Liver (tissue), 9 donors: ENCODE measurements around the gene CHADL. TPM values are rescaled to one million over a fixed set of nuclear protein-coding genes. Genes with fewer than 3 reads are reported as not detected.

Source experiments
- DNase-seq: peaks from one replicate; pipeline ENCODE4 v3.0.0-alpha.2; 2017; ENCODE audit warnings: low spot score
- H3K27ac ChIP-seq, 2 donors: one replicate each; pipeline ENCODE4 v1.7.0; 2013; ENCODE audit warnings: inconsistent platforms in 2 of 2, low read length in 2 of 2, control low read depth in 1 of 2, low read depth in 1 of 2, mild to moderate bottlenecking in 1 of 2
- H3K27me3 ChIP-seq, 4 donors: one replicate each; pipeline versions ENCODE4 v1.6.1 to v1.7.0; 2013; ENCODE audit warnings: low read length in 3 of 4, inconsistent platforms in 1 of 4, mild to moderate bottlenecking in 1 of 4, moderate library complexity in 1 of 4; ENCODE audit not compliant: control insufficient read depth in 4 of 4, insufficient read depth in 4 of 4
- H3K36me3 ChIP-seq, 4 donors: one replicate each; pipeline versions ENCODE4 v1.6.1 to v1.7.0; 2013; ENCODE audit warnings: low read length in 3 of 4, mild to moderate bottlenecking in 3 of 4, low read depth in 1 of 4, moderate library complexity in 1 of 4; ENCODE audit not compliant: control insufficient read depth in 4 of 4, insufficient read depth in 3 of 4
- H3K4me1 ChIP-seq, 4 donors: one replicate each; pipeline versions ENCODE4 v1.6.1 to v1.7.0; 2013; ENCODE audit warnings: low read length in 3 of 4, mild to moderate bottlenecking in 3 of 4, moderate library complexity in 1 of 4; ENCODE audit not compliant: control insufficient read depth in 4 of 4, insufficient read depth in 4 of 4
- H3K4me3 ChIP-seq, 3 donors: one replicate each; pipeline versions ENCODE4 v1.6.1 to v1.7.0; 2013; ENCODE audit warnings: low read length in 3 of 3, control low read depth in 1 of 3, low read depth in 1 of 3, mild to moderate bottlenecking in 1 of 3
- H3K9ac ChIP-seq, 2 donors: one replicate each; pipeline ENCODE4 v1.7.0; 2013; ENCODE audit warnings: low read length in 2 of 2, mild to moderate bottlenecking in 2 of 2, moderate library complexity in 2 of 2, control low read depth in 1 of 2, low read depth in 1 of 2
- H3K9me3 ChIP-seq, 4 donors: one replicate each; pipeline versions ENCODE4 v1.6.1 to v1.7.0; 2013; ENCODE audit warnings: low read length in 3 of 4; ENCODE audit not compliant: control insufficient read depth in 4 of 4
- ATF3 ChIP-seq: IDR thresholded peaks from 2 replicates; pipeline ENCODE4 v1.6.1; 2016; ENCODE audit warnings: antibody characterized with exemption
- CTCF ChIP-seq: fragments of 150-350 bp; IDR thresholded peaks from 2 replicates; pipeline ENCODE4 v1.5.1; 2017; ENCODE audit warnings: improper control_type of control experiment, low read depth, low read length; ENCODE audit not compliant: missing input control
- EGR1 ChIP-seq, 2 donors: IDR thresholded peaks; 2 replicates each; pipeline ENCODE4 v1.6.1; 2016 to 2018; ENCODE audit warnings: antibody characterized with exemption in 2 of 2, low read depth in 2 of 2
- FOXA1 ChIP-seq: IDR thresholded peaks from 2 replicates; pipeline ENCODE4 v1.6.1; 2016; ENCODE audit warnings: antibody characterized with exemption
- FOXA2 ChIP-seq: IDR thresholded peaks from 2 replicates; pipeline ENCODE4 v1.6.1; 2016; ENCODE audit warnings: antibody characterized with exemption
- GABPA ChIP-seq, 2 donors: IDR thresholded peaks in 1 of 2; conservative IDR thresholded peaks in 1 of 2; 2 replicates each; pipeline ENCODE4 v1.6.1; 2016; ENCODE audit warnings: antibody characterized with exemption in 2 of 2, mild to moderate bottlenecking in 1 of 2, moderate library complexity in 1 of 2
- HNF4G ChIP-seq: IDR thresholded peaks from 2 replicates; pipeline ENCODE4 v1.6.1; 2016; ENCODE audit warnings: antibody characterized with exemption
- JUND ChIP-seq, 2 donors: IDR thresholded peaks; 2 replicates each; pipeline ENCODE4 v1.6.1; 2016; ENCODE audit warnings: antibody characterized with exemption in 2 of 2
- MAX ChIP-seq: IDR thresholded peaks from 2 replicates; pipeline ENCODE4 v1.6.1; 2016; ENCODE audit warnings: antibody characterized with exemption
- NR2F2 ChIP-seq: IDR thresholded peaks from 2 replicates; pipeline ENCODE4 v1.6.1; 2016; ENCODE audit warnings: antibody characterized with exemption
- REST ChIP-seq: IDR thresholded peaks from 2 replicates; pipeline ENCODE4 v1.6.1; 2016; ENCODE audit warnings: antibody characterized with exemption, mild to moderate bottlenecking
- TAF1 ChIP-seq: conservative IDR thresholded peaks from 2 replicates; pipeline ENCODE4 v1.6.1; 2016; ENCODE audit warnings: antibody characterized with exemption, mild to moderate bottlenecking
- YY1 ChIP-seq: IDR thresholded peaks from 2 replicates; pipeline ENCODE4 v1.6.1; 2016; ENCODE audit warnings: antibody characterized with exemption, mild to moderate bottlenecking
- ZBTB33 ChIP-seq: IDR thresholded peaks from 2 replicates; pipeline ENCODE4 v1.6.1; 2016; ENCODE audit warnings: antibody characterized with exemption
- WGBS: extraction: QIAGEN DNeasy Blood & Tissue Kit; methylation state at CpG from one replicate; pipeline ENCODE4 v1.1.7; 2013; 5-methylcytosine and 5-hydroxymethylcytosine counted together
- polyA plus RNA-seq, 2 donors: library from polyadenylated mRNA; stranded (reverse) in 1 of 2; unstranded in 1 of 2; fragments of 200-250 nt in 1 of 2; fragments of >200 nt in 1 of 2; fragmentation: Nextera tagmentation in 1 of 2; extraction: Ambion mirVana in 1 of 2; gene quantifications; one replicate each; pipeline versions ENCODE4 v1.2.1 to v1.2.3, GENCODE V29; 2013 to 2015
- total RNA-seq, 2 donors: library from RNA; depleted of rRNA; stranded (reverse); fragments of >200 nt; gene quantifications; one replicate each; pipeline ENCODE4 v1.2.3, GENCODE V29; 2014
- donor health status: healthy.
- donor health status: healthy.
- donor health status: healthy.
- donor health status: healthy.
- donor health status: healthy.

CHADL gene
- total and polyA plus RNA-seq, 4 donors, result 0.51 to 1.0 (median 0.62) TPM

GRCh38 chr22:41243361-41243760, 2.6 kb upstream of the CHADL start:
- Histone ChIP-seq H3K4me1 (peaks cover 3 to 15% (median 9%) of the 10 kb centered on the region in 4 donors), H3K27me3 (no peaks in the 10 kb centered on the region), H3K4me3 (no peak overlapping the region), H3K9me3 (no peaks in the 10 kb centered on the region), H3K27ac (no peak overlapping the region), H3K36me3 (peaks cover 0 to 10% (median 9%) of the 10 kb centered on the region in 4 donors), H3K9ac (no peak overlapping the region)
- no peak for TF ChIP-seq GABPA (IDR thresholded peaks at IDR 0.05 in 1 of 2, conservative IDR thresholded peaks at IDR 0.05 in 1 of 2)
- TF ChIP-seq YY1, result no peak
- no peak for TF ChIP-seq FOXA2
- no peak for TF ChIP-seq NR2F2
- no peak for TF ChIP-seq ZBTB33
- TF ChIP-seq EGR1 (IDR thresholded peaks at IDR 0.05; ENCODE audit: low read depth in 2 of 2), result no peak
- TF ChIP-seq JUND (IDR thresholded peaks at IDR 0.05), result no peak
- TF ChIP-seq REST, result no peak
- TF ChIP-seq FOXA1, result no peak
- no peak for TF ChIP-seq HNF4G
- TF ChIP-seq TAF1, result no peak
- DNase-seq, result no peak
- 94% methylated on average over 6 of the region's 6 CpGs for WGBS

GRCh38 chr22:41242396-41243117, 1.8 kb upstream of the CHADL start:
- no peaks in the 10 kb centered on the region for H3K9me3 ChIP-seq
- DNase-seq, result no peak
- WGBS, result 96% methylated on average over 18 of the region's 18 CpGs
- TF ChIP-seq REST (no peak), EGR1 (IDR thresholded peaks at IDR 0.05; ENCODE audit: low read depth in 2 of 2) (no peak), GABPA (IDR thresholded peaks at IDR 0.05 in 1 of 2, conservative IDR thresholded peaks at IDR 0.05 in 1 of 2) (no peak), TAF1 (no peak), ATF3 (no peak), FOXA2 (no peak), ZBTB33 (no peak), CTCF (no peak), FOXA1 (no peak), JUND (IDR thresholded peaks at IDR 0.05) (no peak), YY1 (no peak), HNF4G (no peak), MAX (no peak)
- no peak overlapping the region for H3K27ac ChIP-seq
- H3K4me3 ChIP-seq, result no peak overlapping the region
- H3K4me1 ChIP-seq, result peaks cover 3 to 14% (median 9%) of the 10 kb centered on the region in 4 donors
- H3K27me3 ChIP-seq, result no peaks in the 10 kb centered on the region
- no peak overlapping the region for H3K9ac ChIP-seq
- H3K36me3 ChIP-seq, result peaks cover 0 to 10% (median 9%) of the 10 kb centered on the region in 4 donors
